Right lobe of liver (tissue), 4 donors: ENCODE measurements around the gene CES4A.

Experiments used
- POLR2A ChIP-seq: fragments of 450-650 bp; IDR thresholded peaks from one replicate; pipeline ENCODE4 v1.6.1; 2017; ENCODE audit warnings: antibody characterized with exemption, mild to moderate bottlenecking
- TF ChIP-seq, protein P1 (sequence below), 4 donors: fragments of 200-600 bp in 3 of 4; fragments of 450-650 bp in 1 of 4; IDR thresholded peaks; one replicate each; pipeline versions ENCODE4 v1.5.1 to v1.8.0; 2016 to 2022; ENCODE audit warnings: antibody characterized with exemption in 4 of 4, mild to moderate bottlenecking in 2 of 4
- donor health status: DM: no; HTN: no; CAD: no.
- donor health status: DM: no; HTN: no; CAD: no.
- donor health status: DM: no; HTN: yes; CAD: no.

GRCh38 chr16:67014634-67015312 is 26.4 kb downstream of the CES4A start:
- TF ChIP-seq, protein P1, sequence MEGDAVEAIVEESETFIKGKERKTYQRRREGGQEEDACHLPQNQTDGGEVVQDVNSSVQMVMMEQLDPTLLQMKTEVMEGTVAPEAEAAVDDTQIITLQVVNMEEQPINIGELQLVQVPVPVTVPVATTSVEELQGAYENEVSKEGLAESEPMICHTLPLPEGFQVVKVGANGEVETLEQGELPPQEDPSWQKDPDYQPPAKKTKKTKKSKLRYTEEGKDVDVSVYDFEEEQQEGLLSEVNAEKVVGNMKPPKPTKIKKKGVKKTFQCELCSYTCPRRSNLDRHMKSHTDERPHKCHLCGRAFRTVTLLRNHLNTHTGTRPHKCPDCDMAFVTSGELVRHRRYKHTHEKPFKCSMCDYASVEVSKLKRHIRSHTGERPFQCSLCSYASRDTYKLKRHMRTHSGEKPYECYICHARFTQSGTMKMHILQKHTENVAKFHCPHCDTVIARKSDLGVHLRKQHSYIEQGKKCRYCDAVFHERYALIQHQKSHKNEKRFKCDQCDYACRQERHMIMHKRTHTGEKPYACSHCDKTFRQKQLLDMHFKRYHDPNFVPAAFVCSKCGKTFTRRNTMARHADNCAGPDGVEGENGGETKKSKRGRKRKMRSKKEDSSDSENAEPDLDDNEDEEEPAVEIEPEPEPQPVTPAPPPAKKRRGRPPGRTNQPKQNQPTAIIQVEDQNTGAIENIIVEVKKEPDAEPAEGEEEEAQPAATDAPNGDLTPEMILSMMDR (IDR thresholded peaks at IDR 0.05), result no peak
- no peak for TF ChIP-seq POLR2A
